TTC549 (cell line): ENCODE measurements around the gene PCED1B.
A peak's percentile ranks its signal among the peaks of the same experiment; 100 is the strongest.

Experiments used
- FAIRE-seq: peaks from 2 replicates; lab custom pipeline; 2012; peaks lifted over from hg19 to GRCh38; lab: Jason Lieb, UNC

Gene PCED1B

DNA sequence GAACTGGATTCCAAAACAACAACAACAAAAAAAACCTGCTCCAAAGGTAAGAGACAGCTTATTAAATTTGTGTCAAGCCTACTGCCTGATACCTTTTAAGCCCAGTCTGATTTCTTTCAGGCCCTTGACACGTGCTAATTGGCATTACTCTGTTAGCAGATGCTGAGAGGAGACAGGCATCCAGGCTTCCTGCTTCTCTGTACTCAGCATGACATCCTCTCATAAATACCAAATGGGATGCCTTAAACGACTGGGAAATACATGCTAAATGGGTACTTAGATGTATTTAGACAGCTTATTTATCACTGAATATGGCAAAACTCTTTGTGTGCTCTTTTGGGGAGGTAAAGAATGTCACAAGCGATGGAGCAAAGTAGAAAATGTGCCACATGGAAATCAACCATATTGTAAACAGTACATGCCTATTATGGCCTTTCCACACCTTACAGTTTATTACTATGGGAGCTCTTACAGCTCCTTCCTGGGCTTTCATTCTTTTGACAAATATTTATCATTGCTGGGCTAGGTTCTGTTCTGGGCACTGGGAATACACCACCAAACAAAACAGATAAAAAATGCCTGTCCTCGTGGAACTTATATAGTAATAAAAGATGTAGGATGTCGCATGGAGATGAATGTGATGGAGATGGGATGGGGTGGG, 11.5 kb upstream of the PCED1B start:
- no peak for FAIRE-seq

DNA sequence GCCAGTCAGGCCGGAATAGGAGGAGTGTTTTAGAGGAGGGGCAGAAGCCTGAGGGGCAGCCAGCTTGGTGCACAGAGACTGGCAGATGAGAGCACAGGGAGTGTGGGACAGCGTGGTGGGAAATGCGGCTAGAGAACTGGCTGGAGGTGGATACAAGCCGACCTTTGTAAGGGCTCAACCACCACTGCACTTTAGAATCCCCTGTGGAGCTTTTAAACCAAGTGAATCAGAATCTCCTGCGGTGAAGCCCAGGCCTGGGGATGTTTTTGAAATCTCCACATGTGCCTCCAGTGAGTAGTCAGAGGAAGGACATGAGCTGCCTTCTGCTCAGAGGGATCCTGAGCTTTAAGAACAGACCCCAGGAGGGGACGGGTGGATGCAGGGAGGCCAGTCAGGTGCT, 10.9 kb upstream of the PCED1B start:
- no peak for FAIRE-seq

DNA sequence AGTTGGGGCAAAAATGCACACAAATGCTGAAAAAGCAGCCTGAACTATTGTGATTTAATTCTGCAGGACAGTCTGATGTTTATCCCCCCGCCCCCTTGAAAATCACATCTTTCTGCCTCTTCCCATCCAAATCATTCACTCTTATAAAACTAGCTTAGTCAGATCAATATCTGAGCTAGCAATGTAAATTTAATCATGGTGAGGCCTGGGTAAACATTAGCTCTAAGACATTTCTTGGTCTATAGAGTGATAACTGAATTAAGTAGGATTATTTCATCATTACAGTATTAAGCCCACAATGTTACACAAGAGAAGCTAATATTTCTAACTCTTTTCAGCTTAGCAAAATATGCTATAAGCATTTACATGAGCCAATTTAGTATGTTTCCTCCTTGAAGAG, 9.1 kb upstream of the PCED1B start:
- no peak for FAIRE-seq

DNA sequence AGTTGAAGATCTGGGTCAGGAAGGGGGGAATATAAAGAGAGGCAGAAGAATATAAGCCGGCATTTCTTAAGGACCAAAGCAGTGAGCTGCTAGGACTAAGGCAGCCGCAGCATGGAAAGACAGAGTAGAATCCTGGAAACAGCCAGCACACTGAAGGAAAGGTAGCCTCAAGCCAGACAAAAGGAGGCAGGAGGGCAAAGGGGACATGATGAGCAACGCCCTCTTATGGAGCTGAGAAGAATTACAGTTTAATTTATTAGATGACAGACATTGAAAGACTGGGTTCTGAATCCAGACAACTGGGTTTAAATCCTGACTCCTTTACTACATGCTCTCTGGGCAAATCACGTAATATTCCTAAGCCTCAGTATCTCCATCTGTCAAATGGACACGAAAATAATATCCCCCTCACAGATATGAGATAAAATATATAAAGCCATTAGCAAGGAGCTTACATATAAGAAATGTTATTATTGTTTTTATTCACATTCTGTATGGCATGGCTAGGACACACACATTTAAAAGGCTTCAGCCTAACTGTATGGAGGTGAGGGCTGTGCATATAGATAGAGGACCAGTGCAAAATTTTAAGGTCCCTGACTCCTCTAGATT, 8.1 kb upstream of the PCED1B start:
- peak; percentile 71 for FAIRE-seq

DNA sequence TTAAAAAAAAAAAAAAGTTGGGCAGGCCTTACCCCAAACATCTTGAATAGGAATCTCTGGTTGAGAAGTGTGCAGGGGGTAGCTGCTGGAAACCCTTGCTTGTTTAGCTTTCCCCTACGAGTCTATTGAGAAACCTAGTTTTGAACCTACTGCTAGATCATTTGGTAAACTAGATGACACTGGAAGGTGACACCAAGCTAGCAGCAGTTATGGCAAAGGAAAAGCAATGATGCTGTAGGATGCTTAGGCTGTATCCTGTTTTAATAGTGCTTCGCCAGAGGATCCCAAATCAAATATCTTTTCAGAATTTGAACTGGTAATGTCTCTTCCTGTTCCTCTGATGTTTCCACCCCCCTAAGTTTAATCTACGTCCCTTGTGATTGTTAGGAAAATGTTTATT, 5.5 kb upstream of the PCED1B start:
- no peak for FAIRE-seq

DNA sequence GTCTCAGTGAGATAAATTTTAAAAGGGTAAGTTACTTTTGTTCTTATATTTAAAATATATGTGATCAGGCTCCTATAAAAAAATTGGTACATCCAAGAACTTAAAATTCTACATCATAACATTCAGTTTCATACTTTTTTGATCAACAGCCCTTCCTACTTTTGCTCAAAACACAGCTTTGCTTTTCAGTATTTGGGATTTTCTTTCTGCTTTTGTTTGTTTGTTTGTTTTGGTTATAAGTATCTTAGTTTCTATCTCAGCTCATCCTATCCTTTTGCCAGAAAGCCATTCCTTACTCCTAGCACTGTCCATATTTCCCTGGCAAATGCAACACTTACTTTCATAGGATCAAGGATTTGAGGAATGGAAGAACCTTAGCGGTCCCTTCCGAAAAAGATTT, 4.7 kb upstream of the PCED1B start:
- no peak for FAIRE-seq

DNA sequence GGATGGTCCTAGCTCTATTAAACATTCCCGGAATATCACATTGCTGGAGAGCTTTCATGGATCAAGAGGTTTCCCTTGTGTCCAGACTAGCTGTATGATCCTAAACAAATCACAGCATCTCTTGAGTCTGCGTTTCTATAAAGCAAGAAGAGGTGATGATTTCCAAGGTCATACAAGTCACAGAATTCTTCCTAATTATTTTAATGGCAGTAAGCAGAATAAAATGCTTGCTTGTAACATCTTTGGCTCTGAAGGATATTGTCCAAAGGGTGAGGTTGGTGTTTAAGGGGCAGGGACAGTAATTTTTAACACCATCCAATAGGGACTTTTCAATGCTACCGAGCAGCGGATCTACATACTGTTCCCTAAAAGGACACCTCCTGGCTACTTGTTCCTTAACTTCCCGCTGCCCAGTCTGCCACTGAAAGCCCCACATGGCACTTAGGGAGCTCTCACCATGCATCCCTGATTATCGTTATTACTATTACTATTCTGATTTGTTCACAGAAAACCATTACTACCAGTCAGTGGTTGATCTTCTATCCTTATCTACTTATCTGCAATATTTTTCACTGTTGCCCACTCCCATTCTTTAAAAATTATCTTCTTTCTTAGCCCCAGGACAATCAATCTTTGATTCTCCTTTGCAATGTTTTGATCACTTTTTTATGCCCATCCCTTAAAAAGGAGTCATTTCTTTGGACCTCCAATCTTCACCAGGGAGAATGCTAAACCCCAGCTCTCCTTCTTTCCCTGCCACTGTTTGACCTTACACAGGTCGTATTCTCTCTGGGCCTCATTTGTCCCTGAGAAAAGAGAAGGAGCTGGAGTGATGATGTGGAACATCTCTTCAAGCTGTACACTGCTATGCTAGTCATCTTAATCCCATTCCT, 4.0 kb upstream of the PCED1B start:
- FAIRE-seq, result no peak

DNA sequence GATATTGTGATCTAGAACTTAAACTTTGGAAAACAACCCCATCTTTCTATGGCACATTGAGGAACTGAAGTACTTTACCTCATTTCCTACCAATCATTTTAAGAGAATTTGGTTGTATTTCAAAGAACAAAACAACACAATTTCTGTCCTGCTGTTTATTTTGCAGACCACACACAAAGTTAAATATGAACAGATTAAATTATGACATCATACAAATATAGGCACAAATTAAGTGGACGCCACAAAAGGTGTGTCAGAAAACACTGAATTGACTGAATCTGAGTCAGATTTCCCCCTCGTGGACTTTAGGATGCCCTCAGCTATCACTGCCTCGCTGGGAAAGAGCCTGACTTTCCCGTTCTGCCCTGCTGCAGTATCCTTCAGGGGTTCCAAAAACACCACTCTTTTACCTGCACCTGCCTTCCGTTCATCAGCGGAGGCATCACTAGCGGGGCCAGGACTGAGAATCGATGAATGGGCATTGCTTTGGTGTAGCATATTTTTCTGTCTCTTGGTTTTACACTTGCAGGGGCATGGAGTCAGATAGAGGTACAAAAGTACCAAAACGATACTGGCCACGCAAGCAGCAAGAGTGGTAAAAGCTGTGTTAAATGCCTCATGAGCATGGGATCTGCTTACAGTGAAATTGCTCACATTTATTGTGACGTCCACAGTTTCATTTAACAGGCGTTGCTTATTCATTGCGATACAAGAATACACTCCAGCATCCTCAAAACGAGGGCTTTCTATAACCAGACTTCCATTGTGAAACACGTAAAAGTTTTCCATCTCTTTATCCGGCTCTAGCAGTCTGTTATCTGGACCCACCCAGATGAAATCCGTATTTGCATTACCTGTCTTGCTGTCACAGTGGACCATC, 2.0 kb upstream of the PCED1B start:
- no peak for FAIRE-seq

DNA sequence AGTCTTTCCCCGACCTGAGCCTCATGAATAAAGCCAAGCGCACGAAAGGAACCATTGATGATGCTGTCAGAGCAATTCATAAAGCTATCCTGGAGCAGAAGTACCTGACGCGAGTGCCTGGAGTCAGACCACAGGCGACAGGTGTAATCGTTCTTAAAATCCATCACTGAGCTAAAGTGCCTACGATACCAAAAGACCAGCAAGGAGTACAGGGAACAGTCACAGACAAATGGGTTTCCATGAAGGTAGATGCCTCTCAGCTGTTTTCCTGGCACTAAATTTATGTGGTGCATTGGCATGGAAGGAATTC, 1.4 kb upstream of the PCED1B start:
- no peak for FAIRE-seq

DNA sequence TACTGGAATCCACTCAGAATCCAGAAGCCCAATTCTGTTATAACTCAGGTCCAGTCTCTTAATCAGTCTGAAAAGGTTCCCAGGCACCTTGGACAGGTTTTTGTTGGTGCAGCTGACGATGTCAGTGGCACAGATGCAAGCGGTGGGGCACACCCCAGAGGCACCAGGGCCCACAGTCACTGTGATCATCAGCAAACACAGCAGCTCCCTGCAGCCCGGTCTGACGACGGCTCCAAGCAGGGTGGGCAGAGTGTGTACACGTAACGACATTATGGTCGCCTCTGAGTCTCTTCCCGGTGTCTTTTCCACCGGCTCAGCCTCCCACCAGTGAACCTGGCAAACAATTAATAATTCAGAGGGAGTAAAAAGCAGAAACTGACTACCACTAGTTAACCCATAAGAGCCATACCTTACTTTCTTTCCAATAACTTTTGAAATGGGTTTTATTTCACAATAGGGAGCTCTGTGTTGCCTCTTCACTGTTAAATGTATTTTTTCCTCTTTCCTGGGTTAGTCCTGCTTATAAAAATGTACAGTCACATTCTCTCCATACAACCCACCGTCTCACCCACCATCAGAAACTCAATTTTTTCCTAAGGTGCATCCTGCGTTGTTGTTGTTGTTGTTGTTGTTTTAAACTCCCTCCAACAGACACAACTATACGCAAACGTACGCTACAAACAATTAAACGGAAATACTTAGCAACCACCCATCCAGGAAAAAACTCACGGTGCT, 521 bp upstream of the PCED1B start:
- FAIRE-seq, result no peak

DNA sequence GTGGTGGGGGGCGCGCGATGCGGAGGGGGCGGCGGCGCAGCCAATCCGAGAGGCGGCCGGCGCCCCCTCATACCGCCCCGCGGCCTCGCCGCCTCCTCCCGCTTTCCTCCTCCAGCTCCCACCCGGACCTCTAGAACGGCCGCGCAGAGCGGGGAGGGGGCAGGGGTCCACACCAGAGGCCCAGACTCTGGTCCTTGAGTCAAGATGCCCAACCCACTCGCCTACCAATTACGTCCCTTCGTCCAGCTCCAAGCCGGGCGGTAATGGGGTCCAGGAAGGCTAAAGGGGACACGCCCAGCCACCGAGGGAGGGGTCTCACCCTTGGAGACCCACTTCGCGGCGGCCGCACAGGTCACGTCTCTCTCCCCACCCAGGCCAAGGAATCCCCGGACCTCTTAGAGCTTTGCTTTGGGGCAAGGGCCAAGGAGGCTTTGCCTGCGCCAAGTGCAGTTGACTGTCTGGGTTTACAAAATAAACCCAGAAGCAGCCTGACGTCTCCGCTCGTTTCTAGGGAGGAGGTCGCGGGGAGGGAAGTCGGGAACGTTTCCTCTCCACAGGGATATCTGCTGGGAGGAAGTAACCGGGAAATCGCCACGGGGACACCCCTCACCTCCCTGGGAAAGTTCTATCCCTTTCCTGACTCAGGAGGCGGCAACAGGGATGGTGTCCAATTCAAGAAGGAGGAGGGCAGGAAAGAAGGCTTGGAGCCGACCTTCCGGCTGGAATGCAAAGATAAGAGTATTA, 732 bp downstream of the PCED1B start:
- no peak for FAIRE-seq

DNA sequence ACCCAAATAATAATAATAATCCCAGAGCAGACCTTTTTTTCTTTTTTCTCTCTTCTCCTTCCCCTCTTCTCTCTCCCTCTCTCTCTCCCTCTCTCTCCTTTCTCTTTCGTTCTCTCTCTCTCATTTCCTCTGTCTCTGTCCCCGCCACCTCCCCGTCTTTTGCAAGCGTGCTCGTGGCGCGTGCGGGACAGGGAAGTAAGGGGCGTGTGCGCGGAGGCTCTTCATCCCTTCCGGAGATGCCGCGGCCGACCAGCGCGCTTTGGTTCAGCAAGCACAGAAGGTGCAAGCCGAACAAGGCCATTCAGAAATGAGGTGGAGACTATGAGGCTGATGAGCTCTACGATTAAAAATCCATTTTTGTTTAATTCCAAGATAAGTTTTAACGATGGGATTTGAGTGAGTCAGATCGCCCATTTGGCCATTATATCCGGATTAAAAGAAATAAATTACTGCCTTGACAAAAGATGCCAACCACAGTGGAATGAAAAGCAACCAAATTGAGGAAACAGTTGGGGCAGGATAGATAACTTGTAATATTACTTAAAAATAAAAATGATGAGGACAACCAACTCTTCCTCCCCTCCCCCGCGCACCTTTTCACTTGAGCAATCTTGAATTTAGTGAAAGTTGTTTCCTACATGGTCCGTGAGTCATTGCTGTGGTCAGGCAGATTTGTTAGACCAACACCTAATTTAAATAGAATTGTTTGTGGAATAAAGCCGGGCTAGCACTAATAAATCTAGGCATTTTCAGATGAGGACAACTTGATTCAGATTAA, 1.5 kb downstream of the PCED1B start:
- no peak for FAIRE-seq

DNA sequence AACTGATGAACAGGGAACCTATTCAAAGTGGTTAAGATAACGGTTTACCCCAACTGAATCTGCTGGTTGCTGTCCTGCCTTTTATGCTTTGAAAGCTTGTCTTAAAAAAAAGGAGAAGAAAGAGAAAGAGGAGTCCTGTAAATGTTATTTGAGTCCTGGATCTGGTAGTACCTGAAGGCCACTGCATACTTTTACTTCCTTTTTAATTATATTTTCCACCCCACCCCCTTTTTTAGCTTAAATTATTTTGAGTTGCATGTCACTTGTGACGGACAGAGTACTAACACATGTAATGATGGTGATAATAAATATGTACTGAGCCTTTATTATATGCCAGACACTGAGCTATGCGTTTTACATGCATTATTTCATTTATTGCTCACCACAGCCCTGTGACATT, 2.9 kb downstream of the PCED1B start:
- FAIRE-seq, result no peak

DNA sequence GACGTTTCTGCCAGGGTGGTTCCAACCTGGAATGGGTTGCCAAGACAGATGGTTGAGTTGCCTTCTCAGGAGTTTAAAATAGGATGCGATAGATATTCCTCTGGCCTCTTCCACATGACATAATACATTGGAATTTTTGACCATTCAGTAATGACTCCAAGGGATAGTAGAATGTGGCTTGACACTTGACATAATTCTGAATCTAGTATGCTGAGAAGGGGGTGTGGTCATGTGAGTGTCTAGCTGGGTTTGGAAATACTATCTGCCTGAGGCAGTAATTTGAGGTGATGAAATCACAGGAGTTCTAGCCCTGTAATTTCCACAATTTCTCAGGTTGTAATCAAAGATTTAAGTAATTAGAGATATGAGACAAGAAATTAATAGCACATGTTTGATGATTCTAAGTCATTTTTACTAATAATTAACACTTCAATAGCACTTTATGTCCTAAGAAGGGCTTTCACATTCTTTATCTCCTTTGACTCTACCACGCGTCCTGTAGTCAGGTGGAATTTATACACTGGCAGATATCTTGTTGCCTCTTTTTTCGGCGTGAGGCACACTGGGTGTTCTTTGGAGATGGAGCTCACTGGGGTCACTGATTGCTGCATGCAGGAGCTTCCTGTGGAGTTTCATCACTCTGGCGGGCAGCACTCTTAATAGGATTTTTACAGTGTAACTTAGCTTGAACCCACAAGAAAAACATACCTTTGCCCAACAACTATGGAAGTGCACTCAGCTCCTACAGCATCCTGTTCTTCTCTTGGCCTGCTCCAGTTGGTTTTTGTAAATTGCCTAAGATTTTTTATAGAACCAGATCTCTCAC, 3.6 kb downstream of the PCED1B start:
- FAIRE-seq, result no peak

DNA sequence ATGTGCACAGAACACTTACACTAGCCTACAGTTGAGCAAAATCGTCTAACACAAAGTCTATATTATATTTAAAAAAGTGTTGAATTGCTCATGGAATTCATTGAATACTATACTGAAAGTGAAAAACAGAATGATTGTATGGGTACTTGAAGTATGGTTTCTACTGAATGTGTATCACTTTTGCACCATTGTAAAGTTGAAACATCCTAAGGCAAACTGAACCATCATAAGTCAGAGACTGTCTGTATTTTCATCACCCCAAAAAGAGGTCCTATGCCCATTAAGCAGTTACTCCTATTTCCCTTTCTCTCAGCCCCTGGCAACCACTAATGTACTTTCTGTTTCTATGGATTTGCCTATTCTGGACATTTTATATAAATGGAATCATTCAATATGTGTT, 4.8 kb downstream of the PCED1B start:
- FAIRE-seq, result no peak

DNA sequence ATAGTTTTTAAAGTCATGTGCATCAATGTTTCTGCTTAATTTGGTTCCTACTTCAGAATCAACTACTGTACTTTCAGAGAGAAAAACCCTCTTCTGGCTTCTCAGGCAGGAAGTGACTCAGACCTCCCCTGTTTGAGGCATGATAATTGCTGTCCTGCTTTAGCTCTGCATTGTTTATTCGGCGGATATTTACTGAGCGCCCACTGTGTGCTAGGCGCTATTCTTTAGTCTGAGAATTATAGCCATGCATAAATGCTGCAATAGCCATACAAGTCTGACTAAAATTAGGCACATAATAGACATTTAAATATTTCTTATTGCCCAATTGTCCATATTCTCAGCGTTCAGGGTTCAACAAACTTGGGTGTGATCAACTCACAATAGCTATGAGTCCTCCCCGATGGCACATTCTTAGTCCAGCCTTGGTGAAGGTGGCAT, 6.4 kb downstream of the PCED1B start:
- peak; percentile 94 for FAIRE-seq

DNA sequence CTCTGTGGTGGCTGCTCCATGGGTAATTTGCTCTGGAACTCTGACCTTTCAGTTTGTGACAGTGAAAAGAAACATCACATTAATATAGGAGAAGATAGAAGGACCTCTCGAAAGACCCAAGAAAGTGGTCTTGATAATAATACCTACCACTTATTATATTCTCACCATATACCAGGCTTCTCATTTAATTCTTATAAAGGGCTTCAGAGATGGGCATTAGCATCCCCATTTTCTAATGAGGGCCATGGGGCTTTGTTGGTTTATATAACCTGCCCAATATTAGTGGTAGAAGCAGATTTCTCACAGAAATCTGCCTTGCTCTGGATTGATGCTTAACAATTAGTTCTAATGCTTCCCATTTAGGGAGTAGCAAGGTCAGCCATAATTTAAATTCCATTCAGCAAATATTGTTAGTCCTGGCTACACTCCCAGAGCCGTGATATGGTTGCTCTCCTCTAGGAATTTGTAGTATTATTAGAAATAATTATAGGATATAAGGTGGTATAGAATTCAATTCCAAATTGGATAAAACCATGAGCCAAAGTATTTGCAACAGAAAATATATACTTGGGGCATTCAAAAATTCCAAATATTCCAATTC, 7.8 kb downstream of the PCED1B start:
- FAIRE-seq, result no peak

DNA sequence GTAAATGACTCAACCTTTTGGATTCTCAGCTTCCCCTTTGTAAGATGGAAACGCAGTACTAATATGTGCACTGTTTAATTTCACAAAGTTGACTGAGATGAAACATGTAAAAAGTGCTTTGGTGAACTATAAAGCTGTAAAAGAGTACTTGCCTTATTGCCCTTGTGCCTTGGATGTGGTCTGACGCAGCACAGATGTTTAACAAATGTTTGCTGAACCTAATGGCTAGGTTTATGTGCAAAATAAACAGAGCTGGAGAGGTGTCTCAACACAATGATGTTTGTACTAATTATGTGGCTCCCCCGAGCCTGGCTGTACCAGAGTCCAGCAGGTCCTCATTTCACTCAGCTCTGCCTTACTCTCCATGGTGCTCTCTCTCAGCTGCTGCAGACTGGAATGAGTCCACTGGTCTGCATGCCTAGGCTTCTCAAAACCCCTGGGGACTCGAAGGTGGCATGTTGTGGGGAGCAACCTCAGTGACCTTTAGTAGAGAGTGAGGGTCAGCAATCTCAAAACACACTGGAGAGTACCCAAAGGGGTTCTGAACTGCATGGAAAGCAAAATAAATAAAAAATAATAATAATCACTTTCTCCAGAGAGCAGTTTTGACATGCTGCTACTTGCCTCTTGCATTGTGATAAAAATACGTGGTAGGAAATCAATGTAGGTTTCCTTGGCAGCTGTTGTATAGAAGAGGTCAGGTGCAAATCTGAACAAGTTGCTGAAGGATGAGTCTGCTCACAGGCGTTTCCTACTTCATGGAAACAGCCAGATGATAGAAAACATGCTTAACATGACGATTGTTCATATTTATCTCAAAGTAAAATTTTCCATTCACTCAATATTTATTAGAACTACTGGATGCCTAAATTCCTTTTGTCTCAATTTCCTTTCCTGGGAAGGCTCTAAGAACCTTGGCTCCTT, 8.9 kb downstream of the PCED1B start:
- FAIRE-seq, result peak; percentile 71
